HL-60 (cell line): ENCODE results near the gene TENM3.

Source experiments
- REST ChIP-seq: IDR thresholded peaks from 2 replicates; pipeline ENCODE4 v1.6.1; 2012; ENCODE audit warnings: low read depth; ENCODE audit not compliant: insufficient replicate concordance
- TF ChIP-seq, protein P1 (sequence below): IDR thresholded peaks from one replicate; pipeline ENCODE4 v1.5.1; 2011; ENCODE audit warnings: low read length, control low read depth, inconsistent platforms; ENCODE audit not compliant: insufficient read depth

GRCh38 chr4:182604953-182605352 lies 361.8 kb downstream of the TENM3 start:
- TF ChIP-seq REST: no peak
- TF ChIP-seq, protein P1, sequence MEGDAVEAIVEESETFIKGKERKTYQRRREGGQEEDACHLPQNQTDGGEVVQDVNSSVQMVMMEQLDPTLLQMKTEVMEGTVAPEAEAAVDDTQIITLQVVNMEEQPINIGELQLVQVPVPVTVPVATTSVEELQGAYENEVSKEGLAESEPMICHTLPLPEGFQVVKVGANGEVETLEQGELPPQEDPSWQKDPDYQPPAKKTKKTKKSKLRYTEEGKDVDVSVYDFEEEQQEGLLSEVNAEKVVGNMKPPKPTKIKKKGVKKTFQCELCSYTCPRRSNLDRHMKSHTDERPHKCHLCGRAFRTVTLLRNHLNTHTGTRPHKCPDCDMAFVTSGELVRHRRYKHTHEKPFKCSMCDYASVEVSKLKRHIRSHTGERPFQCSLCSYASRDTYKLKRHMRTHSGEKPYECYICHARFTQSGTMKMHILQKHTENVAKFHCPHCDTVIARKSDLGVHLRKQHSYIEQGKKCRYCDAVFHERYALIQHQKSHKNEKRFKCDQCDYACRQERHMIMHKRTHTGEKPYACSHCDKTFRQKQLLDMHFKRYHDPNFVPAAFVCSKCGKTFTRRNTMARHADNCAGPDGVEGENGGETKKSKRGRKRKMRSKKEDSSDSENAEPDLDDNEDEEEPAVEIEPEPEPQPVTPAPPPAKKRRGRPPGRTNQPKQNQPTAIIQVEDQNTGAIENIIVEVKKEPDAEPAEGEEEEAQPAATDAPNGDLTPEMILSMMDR: no peak
